HG02763 (cell line): Measurements from ENCODE around the gene AQP1.

Experiments used
- ATAC-seq: cut with Tn5 transposase; IDR thresholded peaks from one replicate; pipeline ENCODE4 v1.9.1; 2021; ENCODE audit warnings: mild to moderate bottlenecking, moderate library complexity; ENCODE audit not compliant: unreplicated experiment

The AQP1 gene

DNA sequence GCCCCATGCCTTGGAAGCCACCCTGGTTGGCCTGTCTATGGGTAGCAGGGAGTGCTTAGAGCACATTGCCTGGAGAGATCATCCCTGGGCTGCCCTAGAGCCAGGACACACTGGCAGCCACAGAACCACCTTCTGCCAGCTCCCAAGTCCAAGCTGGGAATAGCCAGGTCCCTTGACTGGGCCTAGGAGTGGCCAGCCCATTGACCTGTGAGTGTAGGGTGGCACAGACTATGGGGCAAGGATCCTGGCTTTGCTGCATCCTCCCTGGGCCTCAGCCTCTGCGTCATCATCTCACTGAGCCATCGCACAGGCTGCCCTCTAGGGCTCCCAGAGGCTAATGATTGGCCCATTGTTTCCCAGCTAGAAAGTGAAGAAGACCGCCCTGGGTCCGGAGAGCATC, 7.0 kb downstream of the AQP1 start:
- ATAC-seq, result no peak

DNA sequence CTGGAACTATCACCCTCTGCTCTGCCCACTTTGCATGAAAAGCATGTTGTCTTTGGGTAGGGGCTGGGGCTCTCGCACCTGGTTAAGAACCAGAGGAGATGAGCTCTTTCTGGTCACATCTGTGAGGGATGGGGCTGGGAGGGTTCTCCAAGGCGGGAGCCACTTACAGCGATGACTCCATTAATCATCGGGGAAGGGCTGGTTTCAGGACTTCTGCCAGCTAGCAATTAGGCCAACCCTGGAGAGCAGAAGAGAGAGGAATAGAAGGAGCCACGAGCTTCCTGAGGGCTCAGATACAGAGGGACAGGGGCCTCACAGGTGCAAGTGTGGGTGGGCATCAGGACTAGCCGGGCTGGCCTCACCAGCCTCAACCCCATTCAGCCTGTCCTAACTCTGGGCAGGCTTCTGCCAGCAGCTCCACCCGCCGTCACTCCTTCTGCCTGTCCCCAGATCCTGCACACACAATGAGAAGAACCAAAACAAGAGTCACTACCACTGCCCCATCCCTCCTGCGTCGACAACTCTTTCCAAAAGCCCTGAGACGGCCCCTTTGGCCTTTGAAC, 8.4 kb downstream of the AQP1 start:
- no peak for ATAC-seq

DNA sequence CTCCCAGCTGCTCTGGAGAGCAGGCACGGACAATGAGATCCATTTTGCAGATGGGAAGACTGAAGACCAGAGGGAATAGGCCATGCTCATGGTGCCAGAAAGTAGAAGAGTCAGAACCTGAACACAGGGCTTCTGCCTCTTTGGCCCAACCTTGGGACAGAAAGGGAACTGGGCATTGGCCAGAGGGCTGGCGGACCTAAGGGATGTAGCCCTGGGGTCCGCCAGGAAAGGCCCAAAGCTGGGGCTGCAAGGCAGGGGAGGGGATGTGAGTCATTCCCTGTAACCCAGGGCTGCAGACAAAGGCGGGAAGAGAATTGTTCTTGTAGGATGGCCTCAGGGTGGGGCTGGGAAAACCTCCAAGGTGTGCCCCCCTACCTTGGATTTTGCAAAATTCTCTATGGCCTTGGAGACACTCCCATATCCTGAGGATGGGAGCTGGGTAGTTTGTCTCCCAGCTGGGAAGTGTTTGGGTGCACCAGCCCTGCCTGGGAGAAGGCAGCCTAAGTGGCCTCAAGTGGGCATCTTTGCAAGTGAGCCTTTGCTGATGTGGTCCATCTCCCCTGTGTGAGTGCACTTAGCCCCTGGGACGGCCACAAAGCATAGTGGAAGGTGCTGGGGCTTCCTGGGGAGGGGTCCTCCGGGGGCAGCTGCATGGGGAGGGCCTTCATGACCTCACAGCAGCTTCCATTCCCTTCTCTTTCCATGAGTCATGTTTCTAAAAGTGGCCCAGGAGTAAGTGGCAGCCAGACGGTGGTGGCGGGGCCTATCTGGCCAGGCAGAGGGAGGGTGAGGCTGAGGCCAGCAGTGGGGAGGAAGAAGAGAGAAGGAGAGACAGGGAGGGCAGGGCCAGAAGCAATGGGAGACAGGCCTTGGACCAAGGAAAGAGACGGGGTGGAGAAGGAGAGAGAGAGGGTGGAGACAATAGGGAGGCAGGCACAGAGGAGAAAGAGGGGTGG, 9.2 kb downstream of the AQP1 start:
- no peak for ATAC-seq

DNA sequence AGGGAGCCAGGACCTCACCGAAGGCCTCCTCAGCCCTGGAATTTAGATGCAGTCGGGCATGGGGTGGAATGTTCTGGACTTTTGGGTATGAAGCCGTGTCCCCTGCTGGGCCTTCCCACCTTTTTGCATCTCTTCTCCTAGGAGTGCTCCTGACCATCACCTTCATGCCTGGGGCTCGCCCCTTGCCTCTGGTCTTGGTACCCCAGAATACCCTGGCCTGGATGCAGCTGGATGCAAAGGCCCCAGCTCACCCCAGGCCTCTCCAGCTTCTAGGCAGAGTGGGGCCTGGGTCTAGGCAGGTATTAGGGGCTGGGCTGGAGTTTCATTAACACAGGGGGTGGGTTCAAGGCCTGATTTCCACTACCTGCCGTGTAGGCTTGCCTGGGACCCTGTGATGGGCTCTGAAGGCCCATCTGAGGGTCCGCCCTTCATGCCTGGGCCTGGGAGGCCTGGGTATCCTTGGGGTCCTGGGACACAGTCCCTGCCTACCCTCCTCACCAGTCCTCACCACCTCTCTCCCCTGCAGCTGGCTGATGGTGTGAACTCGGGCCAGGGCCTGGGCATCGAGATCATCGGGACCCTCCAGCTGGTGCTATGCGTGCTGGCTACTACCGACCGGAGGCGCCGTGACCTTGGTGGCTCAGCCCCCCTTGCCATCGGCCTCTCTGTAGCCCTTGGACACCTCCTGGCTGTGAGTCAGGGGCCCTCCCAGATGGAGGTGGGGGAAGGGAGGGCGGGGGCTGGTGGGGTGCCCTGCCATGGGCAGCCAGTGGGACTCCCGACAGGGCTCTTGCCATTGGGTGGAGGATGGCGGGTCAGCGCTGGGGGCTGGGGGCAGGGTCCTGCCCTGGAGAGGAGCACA, 10.1 kb downstream of the AQP1 start:
- ATAC-seq, result no peak

DNA sequence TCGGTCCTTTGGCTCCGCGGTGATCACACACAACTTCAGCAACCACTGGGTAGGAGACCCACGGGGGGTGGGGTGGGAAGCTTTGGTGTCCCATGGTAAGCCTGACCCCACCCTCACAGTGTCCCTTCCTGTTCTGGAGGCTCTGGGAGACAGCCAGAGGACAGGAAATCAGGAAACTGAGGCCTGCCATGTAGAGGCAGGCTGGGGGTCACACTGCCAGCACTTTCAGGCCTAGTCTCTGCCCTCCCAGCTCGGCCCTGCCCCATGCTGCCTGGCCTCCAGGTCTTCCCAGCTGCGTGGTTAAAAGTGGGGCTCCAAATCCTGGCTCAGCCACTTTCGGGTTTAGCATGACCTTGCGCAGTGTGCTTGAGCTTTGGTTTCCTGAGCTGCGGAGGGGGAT, 10.9 kb downstream of the AQP1 start:
- no peak for ATAC-seq

DNA sequence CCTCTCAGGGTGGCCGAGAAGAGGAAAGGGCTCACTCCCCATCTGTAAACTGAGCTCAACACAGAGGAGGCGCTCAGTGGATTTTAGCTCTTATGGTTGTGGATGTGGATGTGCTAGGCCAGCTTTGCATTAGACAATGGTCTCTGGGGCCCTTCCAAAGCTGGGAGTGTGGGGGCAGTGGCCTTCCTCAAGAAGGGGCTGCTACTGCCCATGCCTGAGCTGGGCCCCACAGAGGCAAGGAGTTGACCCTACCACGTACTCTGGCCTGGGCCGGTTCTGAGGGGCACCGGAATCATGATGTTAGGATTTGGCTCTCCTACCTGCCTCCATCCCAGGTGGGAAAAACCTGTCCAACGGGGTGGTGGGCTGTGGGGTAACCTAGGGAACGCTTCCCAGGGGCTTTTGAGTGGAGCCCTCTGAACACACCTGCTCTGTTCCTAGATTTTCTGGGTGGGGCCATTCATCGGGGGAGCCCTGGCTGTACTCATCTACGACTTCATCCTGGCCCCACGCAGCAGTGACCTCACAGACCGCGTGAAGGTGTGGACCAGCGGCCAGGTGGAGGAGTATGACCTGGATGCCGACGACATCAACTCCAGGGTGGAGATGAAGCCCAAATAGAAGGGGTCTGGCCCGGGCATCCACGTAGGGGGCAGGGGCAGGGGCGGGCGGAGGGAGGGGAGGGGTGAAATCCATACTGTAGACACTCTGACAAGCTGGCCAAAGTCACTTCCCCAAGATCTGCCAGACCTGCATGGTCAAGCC, 11.5 kb downstream of the AQP1 start:
- ATAC-seq, result no peak

DNA sequence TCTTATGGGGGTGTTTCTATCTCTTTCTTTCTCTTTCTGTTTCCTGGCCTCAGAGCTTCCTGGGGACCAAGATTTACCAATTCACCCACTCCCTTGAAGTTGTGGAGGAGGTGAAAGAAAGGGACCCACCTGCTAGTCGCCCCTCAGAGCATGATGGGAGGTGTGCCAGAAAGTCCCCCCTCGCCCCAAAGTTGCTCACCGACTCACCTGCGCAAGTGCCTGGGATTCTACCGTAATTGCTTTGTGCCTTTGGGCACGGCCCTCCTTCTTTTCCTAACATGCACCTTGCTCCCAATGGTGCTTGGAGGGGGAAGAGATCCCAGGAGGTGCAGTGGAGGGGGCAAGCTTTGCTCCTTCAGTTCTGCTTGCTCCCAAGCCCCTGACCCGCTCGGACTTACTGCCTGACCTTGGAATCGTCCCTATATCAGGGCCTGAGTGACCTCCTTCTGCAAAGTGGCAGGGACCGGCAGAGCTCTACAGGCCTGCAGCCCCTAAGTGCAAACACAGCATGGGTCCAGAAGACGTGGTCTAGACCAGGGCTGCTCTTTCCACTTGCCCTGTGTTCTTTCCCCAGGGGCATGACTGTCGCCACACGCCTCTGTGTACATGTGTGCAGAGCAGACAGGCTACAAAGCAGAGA, 12.2 kb downstream of the AQP1 start:
- no peak for ATAC-seq

DNA sequence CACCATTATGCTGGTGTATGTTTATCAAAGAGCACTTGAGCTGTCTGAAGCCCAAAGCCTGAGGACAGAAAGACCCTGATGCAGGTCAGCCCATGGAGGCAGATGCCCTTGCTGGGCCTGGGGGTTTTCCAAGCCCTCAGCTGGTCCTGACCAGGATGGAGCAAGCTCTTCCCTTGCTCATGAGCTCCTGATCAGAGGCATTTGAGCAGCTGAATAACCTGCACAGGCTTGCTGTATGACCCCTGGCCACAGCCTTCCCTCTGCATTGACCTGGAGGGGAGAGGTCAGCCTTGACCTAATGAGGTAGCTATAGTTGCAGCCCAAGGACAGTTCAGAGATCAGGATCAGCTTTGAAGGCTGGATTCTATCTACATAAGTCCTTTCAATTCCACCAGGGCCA, 13.0 kb downstream of the AQP1 start:
- no peak for ATAC-seq

DNA sequence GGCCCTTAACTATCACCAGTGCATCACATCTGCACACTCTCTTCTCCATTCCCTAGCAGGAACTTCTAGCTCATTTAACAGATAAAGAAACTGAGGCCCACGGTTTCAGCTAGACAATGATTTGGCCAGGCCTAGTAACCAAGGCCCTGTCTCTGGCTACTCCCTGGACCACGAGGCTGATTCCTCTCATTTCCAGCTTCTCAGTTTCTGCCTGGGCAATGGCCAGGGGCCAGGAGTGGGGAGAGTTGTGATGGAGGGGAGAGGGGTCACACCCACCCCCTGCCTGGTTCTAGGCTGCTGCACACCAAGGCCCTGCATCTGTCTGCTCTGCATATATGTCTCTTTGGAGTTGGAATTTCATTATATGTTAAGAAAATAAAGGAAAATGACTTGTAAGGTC, 13.5 kb downstream of the AQP1 start:
- ATAC-seq, result no peak

DNA sequence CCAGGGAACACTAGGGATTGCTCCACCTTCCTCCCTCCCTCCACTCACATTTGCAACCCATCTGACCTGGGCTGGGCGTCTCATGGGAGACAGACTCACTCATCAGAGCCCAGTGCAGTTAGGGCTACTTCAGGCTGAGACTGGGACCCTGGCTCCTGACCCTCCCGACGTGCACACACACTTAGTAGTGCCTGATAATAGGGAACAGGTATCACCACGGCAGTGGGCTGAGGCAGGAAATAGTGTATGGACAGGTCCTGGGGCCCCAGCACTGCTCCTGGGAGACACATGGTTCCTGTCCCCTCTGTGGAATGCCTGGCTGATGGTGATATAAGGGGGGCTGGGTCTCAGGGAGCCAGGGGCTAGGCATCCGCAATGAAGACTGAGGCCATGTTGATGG, 14.3 kb downstream of the AQP1 start:
- ATAC-seq, result no peak

DNA sequence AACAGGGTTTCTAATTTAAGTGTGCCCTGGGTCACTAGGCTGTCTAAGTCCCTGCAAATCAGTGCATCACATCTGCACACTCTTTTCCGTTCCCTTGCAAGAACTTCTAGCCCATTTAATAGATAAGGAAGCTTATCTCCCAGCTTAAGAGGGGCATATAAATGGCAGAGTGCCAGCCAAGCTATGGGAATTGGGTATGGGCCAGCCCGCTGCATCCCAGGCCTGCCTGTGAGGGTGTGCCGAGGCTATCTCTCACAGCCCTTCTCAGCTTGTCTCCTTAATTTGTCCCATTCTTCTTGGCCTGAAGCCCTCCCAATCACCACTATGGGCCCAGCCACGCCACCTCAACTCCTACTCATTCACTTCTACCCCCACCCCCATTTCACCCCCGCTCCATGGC, 14.7 kb downstream of the AQP1 start:
- ATAC-seq, result no peak

DNA sequence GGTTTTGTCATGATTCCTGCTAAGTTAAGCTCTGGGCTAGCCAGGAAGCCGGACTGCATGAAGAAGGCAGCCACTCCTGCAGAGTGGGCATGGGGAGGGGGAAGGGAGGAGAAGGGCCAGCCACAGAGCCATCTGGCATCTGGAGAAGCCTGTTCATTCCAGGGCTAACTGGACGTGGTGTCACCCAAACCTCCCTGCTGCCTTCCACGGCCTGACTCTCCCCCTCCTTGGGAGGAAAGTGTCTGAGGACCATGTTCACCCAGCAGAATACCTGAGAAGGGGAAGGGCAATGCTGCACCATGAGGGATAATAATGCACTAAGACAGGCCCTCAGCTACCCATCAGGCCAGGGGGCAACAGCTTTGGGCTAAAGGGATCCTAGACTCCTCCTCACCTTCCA, 15.4 kb downstream of the AQP1 start:
- no peak for ATAC-seq

DNA sequence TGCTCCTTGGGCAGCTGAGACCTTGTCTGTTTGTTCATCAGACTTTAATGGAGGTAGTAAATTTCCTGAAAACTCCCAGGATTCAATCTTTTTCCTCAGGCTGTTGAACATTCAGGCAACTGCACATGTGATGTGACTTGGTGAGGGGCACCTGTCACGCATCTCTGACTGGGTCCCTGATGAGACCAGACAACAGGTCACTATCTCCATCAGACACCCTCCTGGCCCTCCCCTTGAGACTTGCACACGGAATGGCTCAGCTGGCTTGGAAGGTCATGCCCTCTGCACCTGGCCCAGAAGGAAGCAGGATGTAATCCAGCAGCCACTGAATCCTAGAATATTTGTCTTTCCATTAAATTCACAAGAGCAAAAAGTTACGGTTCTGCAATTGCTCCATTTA, 15.9 kb downstream of the AQP1 start:
- ATAC-seq, result no peak

DNA sequence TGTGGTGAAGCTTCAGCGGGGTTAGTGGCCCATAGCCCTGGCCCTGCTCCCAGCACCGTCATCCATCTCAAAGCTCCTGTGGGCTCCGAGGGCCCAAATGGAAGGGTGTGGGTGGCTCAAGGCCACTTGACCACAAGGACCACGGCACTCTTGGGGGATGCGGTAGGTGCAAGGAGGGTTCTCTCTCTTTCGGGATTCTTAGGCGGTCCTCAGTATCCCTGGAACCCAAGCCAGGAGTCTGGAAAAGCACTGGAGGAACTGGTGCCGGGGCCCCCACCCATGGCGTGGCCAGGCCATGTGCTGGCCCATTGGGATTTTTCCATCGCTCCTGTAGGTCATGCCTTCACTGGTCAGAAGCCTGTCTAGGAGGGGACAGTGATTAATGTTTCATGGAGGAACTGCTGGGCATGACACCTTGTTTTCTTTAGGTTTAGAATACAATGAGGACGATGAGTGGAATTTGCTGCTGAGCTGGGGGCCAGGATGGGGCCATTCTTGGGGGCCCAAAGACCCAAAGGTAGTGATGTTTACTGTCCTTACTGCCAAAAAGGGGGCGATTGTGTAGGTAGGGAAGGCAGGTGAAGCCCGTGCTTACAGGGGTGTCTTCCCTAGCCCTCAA, 16.7 kb downstream of the AQP1 start:
- ATAC-seq, result no peak

DNA sequence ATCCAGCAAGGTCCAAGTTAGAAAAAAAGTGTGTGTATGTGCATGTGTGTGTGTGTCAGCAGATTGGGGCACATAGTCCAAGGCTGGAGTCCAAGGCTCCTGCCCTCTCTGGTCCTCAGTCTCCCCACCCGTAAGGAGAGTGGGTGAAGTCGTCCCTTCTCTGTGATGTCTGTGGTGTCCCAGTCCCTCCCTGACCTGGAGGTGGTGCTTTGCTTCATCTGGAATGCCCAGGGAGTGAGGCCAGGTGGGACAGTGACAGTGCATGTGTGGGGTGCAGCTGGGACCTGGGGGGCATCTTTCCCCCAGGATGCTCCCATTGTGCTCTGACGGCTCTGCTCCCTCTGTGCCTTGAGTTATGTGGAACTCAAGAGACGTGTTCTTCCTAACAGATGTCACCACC, 18.0 kb downstream of the AQP1 start:
- no peak for ATAC-seq

DNA sequence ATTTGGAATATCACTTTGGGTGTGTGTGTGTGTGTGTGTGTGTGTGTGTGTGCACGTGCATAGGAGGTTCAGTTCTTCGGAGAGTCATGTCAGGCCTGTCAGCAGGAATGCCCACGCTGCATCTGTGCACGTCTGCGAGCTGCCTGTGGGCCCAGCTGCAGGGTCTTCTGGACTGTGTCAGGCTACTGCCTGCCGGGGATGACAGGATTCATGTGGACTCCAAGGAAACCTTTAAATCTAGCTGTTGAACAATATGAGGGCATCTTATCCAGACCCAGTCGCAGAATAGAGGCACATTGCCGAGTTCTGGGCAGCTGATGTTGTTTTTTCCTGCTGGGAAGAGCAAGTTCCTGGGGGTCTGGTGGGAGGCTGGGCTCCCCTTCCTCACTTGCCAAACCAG, 19.0 kb downstream of the AQP1 start:
- no peak for ATAC-seq

DNA sequence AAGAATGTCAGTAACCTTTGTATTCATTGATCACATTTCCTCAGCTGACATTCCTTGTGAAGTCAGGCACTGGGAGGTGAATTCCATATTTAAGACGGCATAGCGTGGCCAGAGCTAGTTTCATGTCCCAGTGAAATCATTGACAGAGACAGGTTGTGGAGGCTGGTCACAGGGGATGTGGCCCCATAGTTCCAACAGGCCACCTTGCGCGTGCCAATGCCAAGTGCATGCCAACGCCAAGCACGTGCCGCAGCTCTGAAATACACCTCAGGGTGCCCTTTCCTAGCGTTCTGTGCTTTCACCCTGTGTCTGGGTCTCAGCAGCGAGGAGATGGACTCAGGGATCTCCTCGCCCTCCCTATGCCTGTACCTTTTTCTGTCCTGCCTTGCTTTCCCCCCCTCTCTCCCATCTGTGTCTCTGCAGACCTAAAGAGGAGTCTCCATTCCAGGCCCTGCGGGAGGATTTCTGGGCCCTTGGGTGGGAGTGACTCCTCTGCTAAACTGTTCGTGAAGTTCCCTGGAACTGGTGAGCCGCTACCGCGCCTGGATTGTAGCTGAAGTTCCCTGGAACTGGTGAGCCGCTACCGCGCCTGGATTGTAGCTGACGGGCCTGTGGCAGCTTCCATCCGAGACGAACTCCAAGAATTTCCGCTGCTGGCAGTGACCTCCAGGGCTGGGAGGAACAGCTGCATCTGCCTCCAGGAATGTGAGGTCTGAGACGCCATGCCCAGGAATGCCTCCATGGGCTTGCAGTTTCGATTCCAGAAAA, 19.7 kb downstream of the AQP1 start:
- ATAC-seq, result no peak

DNA sequence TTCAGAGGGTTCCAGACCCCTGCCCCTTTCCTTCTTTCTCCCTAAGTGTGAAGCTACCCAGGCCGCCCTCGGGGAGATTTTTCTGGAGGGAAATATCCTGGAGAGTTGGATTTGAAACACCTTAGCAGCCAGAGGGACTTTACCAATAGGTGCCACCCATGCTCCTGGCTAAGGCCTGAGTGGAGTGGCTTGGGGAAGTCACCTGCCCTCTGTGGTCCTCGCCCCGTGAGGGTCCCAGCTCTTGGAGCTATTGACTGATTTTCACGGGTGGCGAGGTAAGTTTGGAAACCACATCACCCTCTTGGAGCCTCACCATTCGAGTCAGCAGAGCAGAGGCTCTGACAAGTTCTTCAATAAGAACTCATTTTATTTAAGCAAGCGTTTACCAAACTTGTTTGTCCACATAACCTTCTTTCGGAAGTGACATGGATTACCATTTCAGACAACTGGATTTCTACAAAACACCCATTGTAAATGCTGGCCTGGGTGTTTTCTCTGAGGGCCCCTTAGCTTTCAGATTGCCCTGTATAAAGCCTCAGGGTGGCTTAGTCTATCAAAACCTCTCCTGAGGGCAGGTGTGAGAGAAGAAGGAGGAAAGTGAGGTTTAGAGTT, 20.4 kb downstream of the AQP1 start:
- no peak for ATAC-seq

DNA sequence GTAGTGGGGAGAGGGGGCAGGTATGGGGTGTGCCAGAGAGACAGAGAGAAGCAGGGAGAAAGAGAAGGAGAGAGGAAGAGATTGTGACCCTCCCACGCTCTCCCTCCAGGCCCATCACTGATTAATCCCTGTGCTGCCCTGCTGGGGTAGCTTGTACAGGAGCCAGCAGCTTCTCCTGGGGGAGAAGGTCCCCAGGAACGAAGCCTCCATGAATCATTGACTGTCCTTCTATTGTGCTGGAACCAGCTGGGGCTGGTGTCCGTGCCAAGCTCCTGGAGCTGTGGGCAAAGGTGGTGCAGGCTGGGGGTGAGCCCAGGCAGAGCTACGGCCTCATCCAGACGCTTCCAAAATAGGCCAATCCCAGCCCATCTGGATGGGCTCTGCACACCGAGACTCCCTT, 20.9 kb downstream of the AQP1 start:
- ATAC-seq, result no peak
